Panc1 (cell line): ENCODE data around the gene ST8SIA6.

Experiments
- POLR2AphosphoS5 ChIP-seq: IDR thresholded peaks from 2 replicates; pipeline ENCODE4 v1.6.1; 2012; ENCODE audit warnings: mild to moderate bottlenecking, low read depth, low read length, moderate library complexity
- REST ChIP-seq, 2 experiments: IDR thresholded peaks; 2 replicates each; pipeline ENCODE4 v1.6.1; 2011 to 2012; ENCODE audit warnings: low read depth in 2 of 2, control low read depth in 1 of 2, low read length in 1 of 2, mild to moderate bottlenecking in 1 of 2, moderate library complexity in 1 of 2; ENCODE audit not compliant: insufficient read depth in 1 of 2
- TF ChIP-seq, protein P1 (sequence below): fragments of 450-650 bp; IDR thresholded peaks from 2 replicates; pipeline ENCODE4 v1.5.1; 2017; ENCODE audit warnings: mild to moderate bottlenecking

- TF ChIP-seq, protein P1, sequence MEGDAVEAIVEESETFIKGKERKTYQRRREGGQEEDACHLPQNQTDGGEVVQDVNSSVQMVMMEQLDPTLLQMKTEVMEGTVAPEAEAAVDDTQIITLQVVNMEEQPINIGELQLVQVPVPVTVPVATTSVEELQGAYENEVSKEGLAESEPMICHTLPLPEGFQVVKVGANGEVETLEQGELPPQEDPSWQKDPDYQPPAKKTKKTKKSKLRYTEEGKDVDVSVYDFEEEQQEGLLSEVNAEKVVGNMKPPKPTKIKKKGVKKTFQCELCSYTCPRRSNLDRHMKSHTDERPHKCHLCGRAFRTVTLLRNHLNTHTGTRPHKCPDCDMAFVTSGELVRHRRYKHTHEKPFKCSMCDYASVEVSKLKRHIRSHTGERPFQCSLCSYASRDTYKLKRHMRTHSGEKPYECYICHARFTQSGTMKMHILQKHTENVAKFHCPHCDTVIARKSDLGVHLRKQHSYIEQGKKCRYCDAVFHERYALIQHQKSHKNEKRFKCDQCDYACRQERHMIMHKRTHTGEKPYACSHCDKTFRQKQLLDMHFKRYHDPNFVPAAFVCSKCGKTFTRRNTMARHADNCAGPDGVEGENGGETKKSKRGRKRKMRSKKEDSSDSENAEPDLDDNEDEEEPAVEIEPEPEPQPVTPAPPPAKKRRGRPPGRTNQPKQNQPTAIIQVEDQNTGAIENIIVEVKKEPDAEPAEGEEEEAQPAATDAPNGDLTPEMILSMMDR: no peak
- TF ChIP-seq REST (IDR thresholded peaks at IDR 0.05; ENCODE audit: insufficient read depth in 1 of 2, low read depth in 2 of 2, low read length in 1 of 2): no peak
- TF ChIP-seq POLR2AphosphoS5: no peak
Observed at GRCh38 chr10:17455015-17455520, 673 bp upstream of the ST8SIA6 start.
